Osteocyte (in vitro differentiated cells): ENCODE measurements around the gene CDH22. TPM values are rescaled to one million over a fixed set of nuclear protein-coding genes. Genes with fewer than 3 reads are reported as not detected.

Source experiments
- DNase-seq: peaks from one replicate; pipeline ENCODE4 v3.0.0; 2021; ENCODE audit warnings: mixed read lengths; ENCODE audit not compliant: unreplicated experiment; ENCODE audit errors: extremely low spot score
- H3K27ac Mint-ChIP-seq: one replicate; pipeline ENCODE4 v1.8.0; 2021; ENCODE audit warnings: mild to moderate bottlenecking, mixed read lengths; ENCODE audit not compliant: unreplicated experiment
- H3K27me3 Mint-ChIP-seq: one replicate; pipeline ENCODE4 v1.8.0; 2021; ENCODE audit warnings: mixed read lengths; ENCODE audit not compliant: unreplicated experiment
- H3K36me3 Mint-ChIP-seq: one replicate; pipeline ENCODE4 v1.8.0; 2021; ENCODE audit warnings: mixed read lengths; ENCODE audit not compliant: unreplicated experiment
- H3K4me1 Mint-ChIP-seq: one replicate; pipeline ENCODE4 v1.8.0; 2021; ENCODE audit warnings: mixed read lengths; ENCODE audit not compliant: unreplicated experiment
- H3K4me3 Mint-ChIP-seq: one replicate; pipeline ENCODE4 v1.8.0; 2021; ENCODE audit warnings: mild to moderate bottlenecking, moderate library complexity, mixed read lengths; ENCODE audit not compliant: unreplicated experiment
- H3K9me3 Mint-ChIP-seq: one replicate; pipeline ENCODE4 v1.8.0; 2021; ENCODE audit warnings: mixed read lengths; ENCODE audit not compliant: unreplicated experiment
- CTCF ChIP-seq: fragments of 200-600 bp; sonication (generic); IDR thresholded peaks from 2 replicates; pipeline ENCODE4 v1.5.0; 2021; ENCODE audit warnings: antibody characterized with exemption, mild to moderate bottlenecking, moderate library complexity
- total RNA-seq: library from RNA; stranded (reverse); gene quantifications from 2 replicates; pipeline ENCODE4 v1.2.1, GENCODE V29; 2021

The CDH22 gene
- total RNA-seq, 1 donor from 2014 or later = not detected

GRCh38 chr20:46261456-46262253, 46.6 kb downstream of the CDH22 start:
- Mint-ChIP-seq H3K9me3 (no peaks in the 10 kb centered on the region), H3K4me3 (no peak overlapping the region), H3K4me1 (no peaks in the 10 kb centered on the region), H3K27ac (no peak overlapping the region), H3K36me3 (no peaks in the 10 kb centered on the region), H3K27me3 (peaks cover 3% of the 10 kb centered on the region)
- TF ChIP-seq CTCF = no peak
- no peak for DNase-seq

- no peaks in the 10 kb centered on the region for H3K36me3 Mint-ChIP-seq
- H3K27ac Mint-ChIP-seq = no peak overlapping the region
- no peak overlapping the region for H3K4me3 Mint-ChIP-seq
- H3K27me3 Mint-ChIP-seq = peaks cover 3% of the 10 kb centered on the region
- DNase-seq = no peak
- no peaks in the 10 kb centered on the region for H3K4me1 Mint-ChIP-seq
- no peaks in the 10 kb centered on the region for H3K9me3 Mint-ChIP-seq
- no peak for TF ChIP-seq CTCF
These were observed 47.3 kb downstream of the CDH22 start for GRCh38 chr20:46260936-46261454.

GRCh38 chr20:46260480-46260879, 47.8 kb downstream of the CDH22 start:
- Mint-ChIP-seq H3K9me3 (no peaks in the 10 kb centered on the region), H3K36me3 (no peaks in the 10 kb centered on the region), H3K4me3 (no peak overlapping the region), H3K27ac (no peak overlapping the region), H3K4me1 (no peaks in the 10 kb centered on the region), H3K27me3 (peaks cover 3% of the 10 kb centered on the region)
- TF ChIP-seq CTCF = no peak
- no peak for DNase-seq

- no peaks in the 10 kb centered on the region for H3K36me3 Mint-ChIP-seq
- no peak overlapping the region for H3K27ac Mint-ChIP-seq
- DNase-seq = no peak
- peaks cover 7% of the 10 kb centered on the region for H3K27me3 Mint-ChIP-seq
- no peaks in the 10 kb centered on the region for H3K4me1 Mint-ChIP-seq
- TF ChIP-seq CTCF = no peak
- no peaks in the 10 kb centered on the region for H3K9me3 Mint-ChIP-seq
- no peak overlapping the region for H3K4me3 Mint-ChIP-seq
These were observed 48.9 kb downstream of the CDH22 start for GRCh38 chr20:46259260-46259859.

- no peak for DNase-seq
- no peak overlapping the region for H3K4me3 Mint-ChIP-seq
- H3K9me3 Mint-ChIP-seq = no peaks in the 10 kb centered on the region
- no peak for TF ChIP-seq CTCF
- no peaks in the 10 kb centered on the region for H3K36me3 Mint-ChIP-seq
- no peaks in the 10 kb centered on the region for H3K4me1 Mint-ChIP-seq
- H3K27ac Mint-ChIP-seq = no peak overlapping the region
- peaks cover 18% of the 10 kb centered on the region for H3K27me3 Mint-ChIP-seq
These were observed 50.4 kb downstream of the CDH22 start for GRCh38 chr20:46257887-46258286.
